Subcutaneous adipose tissue (tissue), 4 donors: ENCODE data around the gene CLDN19. TPM values are rescaled to one million over a fixed set of nuclear protein-coding genes. Genes with fewer than 3 reads are reported as not detected.

Experiments used
- total RNA-seq, 4 donors: library from RNA; depleted of rRNA; stranded (reverse); fragments of >200 nt; gene quantifications; one replicate each; pipeline ENCODE4 v1.1.0, GENCODE V29; 2016
- TF ChIP-seq, protein P1 (sequence below): fragments of 450-650 bp; IDR thresholded peaks from one replicate; pipeline ENCODE4 v1.5.1; 2016; ENCODE audit warnings: low read depth, mild to moderate bottlenecking, control low read depth, antibody characterized with exemption, moderate library complexity

The CLDN19 gene, protein sequence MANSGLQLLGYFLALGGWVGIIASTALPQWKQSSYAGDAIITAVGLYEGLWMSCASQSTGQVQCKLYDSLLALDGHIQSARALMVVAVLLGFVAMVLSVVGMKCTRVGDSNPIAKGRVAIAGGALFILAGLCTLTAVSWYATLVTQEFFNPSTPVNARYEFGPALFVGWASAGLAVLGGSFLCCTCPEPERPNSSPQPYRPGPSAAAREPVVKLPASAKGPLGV
- not detected for total RNA-seq

DNA sequence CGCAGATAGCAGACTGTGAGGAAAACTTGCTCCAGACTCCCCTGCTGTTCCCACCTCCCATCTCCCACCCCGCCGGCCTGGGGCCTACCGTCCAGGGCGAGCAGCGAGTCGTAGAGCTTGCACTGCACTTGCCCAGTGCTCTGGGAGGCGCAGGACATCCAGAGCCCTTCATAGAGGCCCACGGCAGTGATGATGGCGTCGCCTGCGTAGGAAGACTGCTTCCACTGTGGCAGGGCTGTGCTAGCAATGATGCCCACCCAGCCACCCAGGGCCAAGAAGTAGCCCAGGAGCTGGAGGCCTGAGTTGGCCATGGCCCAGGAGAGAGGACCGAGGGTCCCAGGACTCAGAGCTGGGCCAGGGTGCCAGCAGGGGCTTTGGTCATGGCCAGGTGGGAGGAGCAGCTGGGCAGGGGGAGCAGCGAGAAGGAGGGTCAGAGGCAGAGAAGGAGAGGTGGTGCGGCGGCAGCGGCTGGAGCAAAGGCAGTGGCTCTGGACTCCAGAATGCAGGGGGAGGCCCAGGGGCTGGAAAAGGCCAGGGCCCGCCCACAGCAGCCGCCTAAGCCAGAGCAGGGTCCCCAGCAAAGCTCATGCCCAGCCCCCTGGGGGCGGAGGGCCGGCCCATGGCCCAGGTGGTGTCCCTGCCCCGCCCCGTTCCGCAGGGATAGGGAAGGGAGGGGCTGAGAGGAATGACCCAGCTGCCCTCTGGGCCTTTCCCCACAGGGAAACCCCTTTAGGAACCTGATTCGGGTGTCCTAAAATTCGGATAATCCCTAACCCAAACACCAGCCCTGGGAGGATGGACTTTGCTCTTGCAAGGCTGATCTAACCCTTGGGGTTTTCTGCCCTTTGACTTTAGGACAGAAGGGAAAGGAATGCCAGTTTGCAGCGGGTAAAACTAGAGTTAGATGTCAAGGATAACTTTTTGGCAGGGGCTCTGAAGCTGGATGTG lies at the start of gene CLDN19:
Gene CLDN19 (minus strand): TSS at position 484 of the 948 bp plus-strand sequence. CDS start 173 bp downstream, at position 311.
- TF ChIP-seq, protein P1, sequence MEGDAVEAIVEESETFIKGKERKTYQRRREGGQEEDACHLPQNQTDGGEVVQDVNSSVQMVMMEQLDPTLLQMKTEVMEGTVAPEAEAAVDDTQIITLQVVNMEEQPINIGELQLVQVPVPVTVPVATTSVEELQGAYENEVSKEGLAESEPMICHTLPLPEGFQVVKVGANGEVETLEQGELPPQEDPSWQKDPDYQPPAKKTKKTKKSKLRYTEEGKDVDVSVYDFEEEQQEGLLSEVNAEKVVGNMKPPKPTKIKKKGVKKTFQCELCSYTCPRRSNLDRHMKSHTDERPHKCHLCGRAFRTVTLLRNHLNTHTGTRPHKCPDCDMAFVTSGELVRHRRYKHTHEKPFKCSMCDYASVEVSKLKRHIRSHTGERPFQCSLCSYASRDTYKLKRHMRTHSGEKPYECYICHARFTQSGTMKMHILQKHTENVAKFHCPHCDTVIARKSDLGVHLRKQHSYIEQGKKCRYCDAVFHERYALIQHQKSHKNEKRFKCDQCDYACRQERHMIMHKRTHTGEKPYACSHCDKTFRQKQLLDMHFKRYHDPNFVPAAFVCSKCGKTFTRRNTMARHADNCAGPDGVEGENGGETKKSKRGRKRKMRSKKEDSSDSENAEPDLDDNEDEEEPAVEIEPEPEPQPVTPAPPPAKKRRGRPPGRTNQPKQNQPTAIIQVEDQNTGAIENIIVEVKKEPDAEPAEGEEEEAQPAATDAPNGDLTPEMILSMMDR: no peak

DNA sequence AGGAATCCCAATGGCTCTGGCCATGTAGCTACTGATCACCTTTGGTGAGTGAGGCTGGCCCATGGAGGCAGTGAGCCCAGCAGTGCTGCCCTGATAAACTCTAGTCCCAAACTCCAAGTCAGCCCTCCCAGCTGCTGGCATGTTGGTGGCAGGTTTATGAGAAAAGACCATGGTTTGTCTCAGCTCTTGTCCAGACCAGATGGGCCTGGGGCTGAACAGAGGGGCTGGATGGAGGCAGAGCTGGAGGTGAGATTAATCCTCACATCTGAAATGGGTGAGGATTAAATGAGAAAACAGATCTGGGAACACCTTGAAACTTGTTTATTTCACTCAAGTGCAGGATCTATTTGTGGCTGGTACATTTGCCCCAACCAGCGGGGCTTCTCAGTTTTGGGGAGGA lies 48.0 kb upstream of the CLDN19 start:
- TF ChIP-seq, protein P1: no peak

DNA sequence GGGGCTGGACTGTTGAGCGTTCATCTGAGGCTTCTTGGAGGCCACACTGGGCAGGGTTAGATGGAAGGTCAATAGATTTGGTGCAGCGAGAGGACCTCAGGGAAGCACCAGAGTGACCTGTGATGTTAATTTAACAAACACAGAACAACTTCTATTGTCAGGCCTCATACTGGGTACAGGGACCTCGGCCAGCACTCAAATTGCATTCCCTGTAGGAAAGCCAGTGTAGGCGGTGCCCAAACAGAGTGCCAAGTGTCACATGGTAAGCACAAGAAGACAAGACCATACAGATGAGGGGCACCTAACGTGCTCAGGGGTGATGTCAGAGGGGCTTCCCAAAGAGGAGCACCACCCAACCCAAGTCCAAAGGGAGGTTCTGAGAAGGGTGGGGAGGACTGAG lies 46.1 kb upstream of the CLDN19 start:
- TF ChIP-seq, protein P1: no peak

DNA sequence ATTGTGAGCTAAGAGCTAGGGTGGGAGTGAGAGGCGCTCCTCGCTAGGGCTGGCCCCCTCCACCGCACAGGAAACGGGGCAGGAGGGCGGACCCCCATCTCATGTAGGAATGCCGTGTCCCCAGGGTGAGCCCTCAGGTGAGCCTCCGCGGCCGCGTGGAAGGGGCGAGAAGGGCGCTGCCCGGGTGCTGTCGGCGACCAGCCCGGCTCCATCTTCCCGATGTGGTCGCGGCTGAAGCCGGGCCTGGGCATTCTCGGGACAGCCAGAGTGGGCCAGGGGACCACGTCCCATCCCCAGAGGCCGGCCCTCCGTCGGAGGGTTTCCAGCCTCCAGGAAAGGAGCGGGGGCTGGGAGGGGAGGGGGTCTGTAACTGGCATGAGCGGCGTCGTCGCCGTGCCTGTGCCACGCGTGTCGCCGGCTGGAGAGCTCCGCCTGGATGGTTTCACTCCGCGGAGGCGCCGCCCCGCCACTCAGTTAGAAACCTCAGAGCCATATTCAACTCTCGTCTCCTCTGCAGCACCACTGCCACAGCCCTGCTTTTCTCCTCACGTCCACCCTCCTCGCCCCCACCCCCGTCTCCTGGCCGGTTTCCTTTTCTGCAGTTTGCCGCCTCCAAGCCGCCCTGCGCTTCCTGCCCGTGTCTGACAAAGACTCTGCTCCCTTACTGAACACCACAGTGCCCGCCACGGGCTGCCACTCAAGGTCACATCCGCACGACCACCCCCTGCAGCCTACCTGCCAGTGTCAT lies 45.1 kb upstream of the CLDN19 start, which contains the start of gene TMEM269:
Gene TMEM269 (plus strand): TSS at position 46 of the 748 bp plus-strand sequence. CDS start 4,903 bp downstream, outside the sequence.
- TF ChIP-seq, protein P1: no peak

DNA sequence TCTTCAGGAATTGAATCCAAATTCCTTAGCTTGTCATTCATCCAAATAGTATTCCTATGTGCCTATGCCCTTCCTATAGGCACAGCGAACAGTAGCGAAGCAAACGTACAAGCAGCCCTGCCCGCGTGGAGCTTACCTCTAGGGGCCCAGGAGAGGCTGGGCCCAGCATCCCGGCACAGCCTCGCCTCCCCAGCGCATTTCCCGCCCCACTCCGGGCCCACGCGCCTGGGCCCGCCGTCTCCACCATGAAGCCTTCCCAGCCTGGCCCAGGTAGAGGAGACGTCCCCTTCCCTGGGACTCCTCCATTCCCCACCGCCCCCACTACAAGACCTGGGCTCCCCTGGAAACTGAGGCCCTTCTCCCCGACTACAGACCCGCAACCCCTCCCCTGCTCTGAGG lies 44.5 kb upstream of the CLDN19 start:
- TF ChIP-seq, protein P1: no peak

DNA sequence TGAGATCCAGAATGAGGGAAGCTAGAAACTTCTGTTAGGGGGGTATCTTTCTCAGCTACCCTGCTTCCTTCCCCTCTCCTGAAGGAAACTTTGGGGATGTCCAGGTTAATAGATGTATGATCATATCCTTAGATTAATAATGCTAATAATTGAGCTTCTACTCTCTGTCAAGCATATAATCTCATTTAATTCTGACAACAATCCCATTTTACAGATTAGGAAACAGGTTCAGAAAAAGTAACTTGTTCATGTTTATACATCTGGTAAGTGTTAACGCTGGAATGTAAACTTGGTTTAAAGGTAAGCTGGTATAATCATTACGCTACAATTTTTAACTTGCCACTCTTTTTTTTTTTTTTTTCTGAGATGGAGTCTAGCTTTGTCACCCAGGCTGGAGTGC lies 43.1 kb upstream of the CLDN19 start:
- TF ChIP-seq, protein P1: no peak

DNA sequence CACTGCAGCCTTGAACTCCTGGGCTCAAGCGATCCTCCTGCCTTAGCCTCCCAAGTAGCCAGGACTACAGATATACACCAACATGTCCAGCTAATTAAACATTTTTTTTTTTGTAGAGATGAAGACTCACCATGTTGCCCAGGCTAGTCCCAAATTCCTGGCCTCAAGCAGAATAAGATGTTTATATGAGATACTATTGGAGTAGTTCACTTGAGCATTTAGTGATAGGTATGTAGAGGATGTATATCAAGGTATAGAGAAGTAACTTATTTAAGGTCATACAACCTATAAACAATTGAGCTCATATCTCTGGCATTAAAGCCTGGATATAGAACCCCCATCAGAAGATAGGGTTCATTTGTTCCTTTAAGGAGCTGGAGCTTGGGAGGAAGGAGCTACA lies 40.1 kb upstream of the CLDN19 start:
- TF ChIP-seq, protein P1: no peak
